H9 (cell line): Measurements from ENCODE around the gene C15orf61. TPM values are rescaled to one million over a fixed set of nuclear protein-coding genes. Genes with fewer than 3 reads are reported as not detected.

Source experiments
- DNase-seq: peaks from one replicate; pipeline ENCODE4 v3.0.0-alpha.2; 2017
- H2AFZ ChIP-seq: one replicate; pipeline ENCODE4 v1.6.1; 2013; ENCODE audit warnings: mild to moderate bottlenecking, low read length, control low read depth, moderate library complexity
- H2AK5ac ChIP-seq: 2 replicates; pipeline ENCODE4 v1.6.1; 2013; ENCODE audit warnings: low read length, control low read depth, mixed read lengths; ENCODE audit not compliant: insufficient read length
- H2BK120ac ChIP-seq: one replicate; pipeline ENCODE4 v1.6.1; 2013; ENCODE audit warnings: low read depth, mild to moderate bottlenecking, low read length, control low read depth, inconsistent platforms; ENCODE audit not compliant: poor library complexity, severe bottlenecking
- H2BK12ac ChIP-seq: 2 replicates; pipeline ENCODE4 v1.6.1; 2013; ENCODE audit warnings: low read length, control low read depth, mixed read lengths, low read depth; ENCODE audit not compliant: insufficient read length
- H2BK15ac ChIP-seq: 2 replicates; pipeline ENCODE4 v1.6.1; 2013; ENCODE audit warnings: low read depth, low read length, control low read depth
- H2BK20ac ChIP-seq: one replicate; pipeline ENCODE4 v1.6.1; 2013; ENCODE audit warnings: low read depth, mild to moderate bottlenecking, low read length, control low read depth, inconsistent platforms; ENCODE audit not compliant: poor library complexity, severe bottlenecking
- H2BK5ac ChIP-seq: 2 replicates; pipeline ENCODE4 v1.6.1; 2013; ENCODE audit warnings: low read length, control low read depth, mixed read lengths; ENCODE audit not compliant: insufficient read length
- H3K14ac ChIP-seq: 2 replicates; pipeline ENCODE4 v1.6.1; 2013; ENCODE audit warnings: low read length, control low read depth; ENCODE audit not compliant: insufficient read depth
- H3K18ac ChIP-seq: 2 replicates; pipeline ENCODE4 v1.6.1; 2013; ENCODE audit warnings: low read depth, mild to moderate bottlenecking, mixed read lengths, low read length, control low read depth; ENCODE audit not compliant: insufficient read length
- H3K23ac ChIP-seq: 2 replicates; pipeline ENCODE4 v1.6.1; 2013; ENCODE audit warnings: low read length, control low read depth, mixed read lengths, low read depth; ENCODE audit not compliant: insufficient read length
- H3K23me2 ChIP-seq: 2 replicates; pipeline ENCODE4 v1.6.1; 2013; ENCODE audit warnings: low read depth, mild to moderate bottlenecking, mixed read lengths, low read length, control low read depth; ENCODE audit not compliant: insufficient read length, poor library complexity, severe bottlenecking
- H3K27ac ChIP-seq: 2 replicates; pipeline ENCODE4 v1.5.1; 2013; ENCODE audit warnings: low read length, control low read depth, mixed read lengths, low read depth; ENCODE audit not compliant: insufficient read length
- H3K27me3 ChIP-seq: 2 replicates; pipeline ENCODE4 v1.6.1; 2013; ENCODE audit warnings: low read length, control low read depth, inconsistent platforms; ENCODE audit not compliant: insufficient read depth
- H3K4ac ChIP-seq: 2 replicates; pipeline ENCODE4 v1.6.1; 2013; ENCODE audit warnings: low read depth, mild to moderate bottlenecking, control low read depth, inconsistent platforms, low read length, moderate library complexity
- H3K4me1 ChIP-seq: 2 replicates; pipeline ENCODE4 v1.6.1; 2013; ENCODE audit warnings: low read length, control low read depth, inconsistent platforms; ENCODE audit not compliant: insufficient read depth
- H3K4me2 ChIP-seq: 2 replicates; pipeline ENCODE4 v1.6.1; 2013; ENCODE audit warnings: low read length, control low read depth, mixed read lengths; ENCODE audit not compliant: insufficient read length, insufficient read depth
- H3K56ac ChIP-seq: 2 replicates; pipeline ENCODE4 v1.6.1; 2013; ENCODE audit warnings: low read depth, mild to moderate bottlenecking, mixed read lengths, low read length, control low read depth; ENCODE audit not compliant: insufficient read length
- H3K79me1 ChIP-seq: 2 replicates; pipeline ENCODE4 v1.6.1; 2013; ENCODE audit warnings: low read depth, mild to moderate bottlenecking, moderate library complexity, low read length, control low read depth, inconsistent platforms; ENCODE audit not compliant: insufficient read depth, poor library complexity, severe bottlenecking
- H3K79me2 ChIP-seq: 2 replicates; pipeline ENCODE4 v1.6.1; 2013; ENCODE audit warnings: low read length, control low read depth, inconsistent platforms; ENCODE audit not compliant: insufficient read depth
- H3K9ac ChIP-seq: 2 replicates; pipeline ENCODE4 v1.6.1; 2013; ENCODE audit warnings: low read length, control low read depth, mixed read lengths; ENCODE audit not compliant: insufficient read length; ENCODE audit errors: extremely low read depth
- H3K9me3 ChIP-seq: one replicate; pipeline ENCODE4 v1.6.1; 2013; ENCODE audit warnings: low read depth, low read length, inconsistent platforms; ENCODE audit not compliant: control insufficient read depth
- H3T11ph ChIP-seq: one replicate; pipeline ENCODE4 v1.6.1; 2013; ENCODE audit warnings: mild to moderate bottlenecking, low read length, control low read depth, inconsistent platforms
- H4K20me1 ChIP-seq: one replicate; pipeline ENCODE4 v1.6.1; 2013; ENCODE audit not compliant: control insufficient read depth, insufficient read length, insufficient read depth
- H4K5ac ChIP-seq: 2 replicates; pipeline ENCODE4 v1.6.1; 2013; ENCODE audit warnings: low read depth, mild to moderate bottlenecking, mixed read lengths, low read length, control low read depth; ENCODE audit not compliant: insufficient read length
- H4K8ac ChIP-seq: replicated peaks from 2 replicates; pipeline ENCODE4 v1.6.1; 2013; ENCODE audit warnings: low read length, control low read depth, mixed read lengths, low read depth; ENCODE audit not compliant: insufficient read length
- H4K91ac ChIP-seq: 2 replicates; pipeline ENCODE4 v1.6.1; 2013; ENCODE audit warnings: low read depth, mild to moderate bottlenecking, moderate library complexity, mixed read lengths, low read length, control low read depth; ENCODE audit not compliant: insufficient read length
- H3K27ac Mint-ChIP-seq, 3 experiments: 2 replicates in 2 of 3; 3 replicates in 1 of 3; pipeline ENCODE4 v1.8.0; 2020 to 2021; ENCODE audit warnings: mixed read lengths in 3 of 3, mild to moderate bottlenecking in 1 of 3, moderate library complexity in 1 of 3
- H3K27me3 Mint-ChIP-seq: 2 replicates; pipeline ENCODE4 v1.8.0; 2021; ENCODE audit warnings: low read depth, mild to moderate bottlenecking, moderate library complexity, mixed read lengths
- H3K36me3 Mint-ChIP-seq, 3 experiments: 2 replicates in 2 of 3; 3 replicates in 1 of 3; pipeline ENCODE4 v1.8.0; 2020 to 2021; ENCODE audit warnings: low read depth in 3 of 3, mixed read lengths in 3 of 3; ENCODE audit not compliant: insufficient read depth in 1 of 3
- H3K4me1 Mint-ChIP-seq, 2 experiments: 2 replicates each; pipeline ENCODE4 v1.8.0; 2020; ENCODE audit warnings: mixed read lengths in 2 of 2
- H3K4me3 Mint-ChIP-seq, 2 experiments: 2 replicates in 1 of 2; 3 replicates in 1 of 2; pipeline ENCODE4 v1.8.0; 2020 to 2021; ENCODE audit warnings: mild to moderate bottlenecking in 2 of 2, mixed read lengths in 2 of 2, moderate library complexity in 1 of 2
- H3K9me3 Mint-ChIP-seq, 2 experiments: 2 replicates in 1 of 2; 3 replicates in 1 of 2; pipeline ENCODE4 v1.8.0; 2020; ENCODE audit warnings: mild to moderate bottlenecking in 2 of 2, mixed read lengths in 2 of 2, moderate library complexity in 1 of 2
- WGBS: extraction: QIAGEN DNeasy Blood & Tissue Kit; methylation state at CpG from one replicate; pipeline ENCODE4 v1.1.7; 2013; ENCODE audit warnings: missing lambda C conversion rate, low lambda C conversion rate, mixed read lengths; ENCODE audit not compliant: insufficient read length; ENCODE audit errors: extremely low coverage; 5-methylcytosine and 5-hydroxymethylcytosine counted together
- total RNA-seq: library from RNA; stranded (reverse); gene quantifications from 2 replicates; pipeline ENCODE4 v1.2.1, GENCODE V29; 2021
- TF ChIP-seq, protein P1 (sequence below): fragments of 200-600 bp; sonication (generic); conservative IDR thresholded peaks from 3 replicates; pipeline ENCODE4 v1.8.0; 2021; ENCODE audit warnings: antibody characterized with exemption, mild to moderate bottlenecking

The C15orf61 gene
- total RNA-seq, 1 experiment from 2014 or later = 2.6 TPM

DNA sequence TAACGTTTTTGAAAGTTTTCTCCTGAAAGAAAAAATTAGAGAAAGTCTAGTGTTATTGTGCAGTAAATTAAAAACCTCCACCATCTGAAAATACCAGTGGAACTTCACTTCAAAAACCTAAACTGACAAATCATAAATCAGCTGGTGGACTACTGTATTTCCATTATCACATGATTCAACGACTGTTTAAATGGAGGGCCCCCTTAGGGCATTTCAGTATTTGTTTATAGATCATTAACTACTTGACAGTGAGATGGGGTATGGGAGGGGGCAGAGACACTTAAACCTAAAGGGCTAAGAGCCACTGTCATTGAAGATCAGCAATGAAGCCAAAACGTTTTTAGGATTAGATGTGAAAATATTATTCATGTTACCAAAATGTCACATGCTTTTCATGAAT, 8.8 kb upstream of the C15orf61 start:
- no CpG with 5 or more reads among the region's 3 CpGs for WGBS
- Mint-ChIP-seq H3K36me3 (peaks cover 0 to 14% (median 0%) of the 10 kb centered on the region in 3 experiments; a peak in 2 of 7 replicates), H3K27me3 (no peaks in the 10 kb centered on the region), H3K4me1 (no peaks in the 10 kb centered on the region), H3K9me3 (no peaks in the 10 kb centered on the region), H3K4me3 (no peak overlapping the region), H3K27ac (no peak overlapping the region)
- Histone ChIP-seq H4K20me1 (no peaks in the 10 kb centered on the region), H3K79me2 (no peaks in the 10 kb centered on the region), H3K4me1 (no peaks in the 10 kb centered on the region; the same call in 1 of the 2 replicates), H2BK120ac (no peak overlapping the region), H3K9me3 (no peaks in the 10 kb centered on the region), H2BK15ac (no peak overlapping the region), H3K18ac (no peak overlapping the region), H3T11ph (no peak overlapping the region), H4K5ac (no peak overlapping the region), H3K9ac (no peak overlapping the region), H4K91ac (no peak overlapping the region), H3K23ac (no peak overlapping the region), H3K27me3 (no peaks in the 10 kb centered on the region), H3K27ac (no peak overlapping the region), H2BK5ac (no peak overlapping the region), H2BK20ac (no peak overlapping the region), H3K23me2 (no peaks in the 10 kb centered on the region), H3K14ac (no peak overlapping the region), H3K4ac (no peak overlapping the region), H3K4me2 (no peak overlapping the region), H2BK12ac (no peak overlapping the region), H2AFZ (no peak overlapping the region), H3K79me1 (no peaks in the 10 kb centered on the region), H3K56ac (no peak overlapping the region), H2AK5ac (no peak overlapping the region), H4K8ac (no peak overlapping the region)
- TF ChIP-seq, protein P1, sequence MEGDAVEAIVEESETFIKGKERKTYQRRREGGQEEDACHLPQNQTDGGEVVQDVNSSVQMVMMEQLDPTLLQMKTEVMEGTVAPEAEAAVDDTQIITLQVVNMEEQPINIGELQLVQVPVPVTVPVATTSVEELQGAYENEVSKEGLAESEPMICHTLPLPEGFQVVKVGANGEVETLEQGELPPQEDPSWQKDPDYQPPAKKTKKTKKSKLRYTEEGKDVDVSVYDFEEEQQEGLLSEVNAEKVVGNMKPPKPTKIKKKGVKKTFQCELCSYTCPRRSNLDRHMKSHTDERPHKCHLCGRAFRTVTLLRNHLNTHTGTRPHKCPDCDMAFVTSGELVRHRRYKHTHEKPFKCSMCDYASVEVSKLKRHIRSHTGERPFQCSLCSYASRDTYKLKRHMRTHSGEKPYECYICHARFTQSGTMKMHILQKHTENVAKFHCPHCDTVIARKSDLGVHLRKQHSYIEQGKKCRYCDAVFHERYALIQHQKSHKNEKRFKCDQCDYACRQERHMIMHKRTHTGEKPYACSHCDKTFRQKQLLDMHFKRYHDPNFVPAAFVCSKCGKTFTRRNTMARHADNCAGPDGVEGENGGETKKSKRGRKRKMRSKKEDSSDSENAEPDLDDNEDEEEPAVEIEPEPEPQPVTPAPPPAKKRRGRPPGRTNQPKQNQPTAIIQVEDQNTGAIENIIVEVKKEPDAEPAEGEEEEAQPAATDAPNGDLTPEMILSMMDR = no peak
- DNase-seq = no peak
